Sigmoid colon (tissue), 7 donors: ENCODE data around the gene TMEM59L. TPM values are rescaled to one million over a fixed set of nuclear protein-coding genes. Genes with fewer than 3 reads are reported as not detected.

ENCODE experiments used
- DNase-seq: peaks from one replicate; pipeline ENCODE4 v3.0.0-alpha.2; 2019
- H3K27ac ChIP-seq, 4 donors: fragments of 200-600 bp; sonication (generic); one replicate each; pipeline ENCODE4 v1.5.1; 2016 to 2019; ENCODE audit warnings: mild to moderate bottlenecking in 1 of 4
- H3K27me3 ChIP-seq, 3 donors: fragments of 200-600 bp; sonication (generic); one replicate each; pipeline ENCODE4 v1.5.1; 2019; ENCODE audit warnings: mild to moderate bottlenecking in 1 of 3
- H3K36me3 ChIP-seq, 4 donors: fragments of 200-600 bp; sonication (generic); one replicate each; pipeline ENCODE4 v1.5.1; 2016 to 2019
- H3K4me1 ChIP-seq, 4 donors: fragments of 200-600 bp; sonication (generic); one replicate each; pipeline ENCODE4 v1.5.1; 2017 to 2019
- H3K4me3 ChIP-seq, 4 donors: fragments of 200-600 bp; sonication (generic); one replicate each; pipeline ENCODE4 v1.5.1; 2017 to 2019; ENCODE audit warnings: mild to moderate bottlenecking in 2 of 4, moderate library complexity in 1 of 4
- H3K9me3 ChIP-seq, 4 donors: fragments of 200-600 bp in 3 of 4; sonication (generic) in 3 of 4; one replicate each; pipeline versions ENCODE4 v1.5.1 to v1.6.1; 2013 to 2019
- CTCF ChIP-seq, 4 experiments: fragments of 450-650 bp in 3 of 4; fragments of 200-600 bp in 1 of 4; IDR thresholded peaks; one replicate each; pipeline ENCODE4 v1.5.1; 2016 to 2019; ENCODE audit warnings: antibody characterized with exemption in 4 of 4, mild to moderate bottlenecking in 3 of 4, moderate library complexity in 2 of 4
- EP300 ChIP-seq, 4 donors: sonication (generic); formaldehyde crosslinking; IDR thresholded peaks; one replicate each; pipeline ENCODE4 v1.6.1; 2017; ENCODE audit warnings: antibody characterized with exemption in 4 of 4
- POLR2A ChIP-seq, 2 donors: fragments of 450-650 bp; IDR thresholded peaks; one replicate each; pipeline ENCODE4 v1.6.1; 2016; ENCODE audit warnings: antibody characterized with exemption in 2 of 2, mild to moderate bottlenecking in 2 of 2, moderate library complexity in 2 of 2
- POLR2AphosphoS5 ChIP-seq, 4 donors: sonication (generic); formaldehyde crosslinking; IDR thresholded peaks; one replicate each; pipeline ENCODE4 v1.6.1; 2017; ENCODE audit warnings: antibody characterized with exemption in 4 of 4
- WGBS, 2 donors: extraction: QIAGEN DNeasy Blood & Tissue Kit; methylation state at CpG; one replicate each; pipeline ENCODE4 v1.1.7; 2013; 5-methylcytosine and 5-hydroxymethylcytosine counted together
- intact Hi-C: fragments of 100-400 bp; cut with DNase I; formaldehyde crosslinking; loops from one replicate; pipeline ENCODE4 v1.15.1; 2023
- polyA plus RNA-seq, 3 donors: library from polyadenylated mRNA; stranded (reverse); fragments of 200-250 nt; gene quantifications; one replicate each; pipeline ENCODE4 v1.2.3, GENCODE V29; 2013
- total RNA-seq, 4 donors: library from RNA; depleted of rRNA; stranded (reverse); fragments of >200 nt; gene quantifications; one replicate each; pipeline ENCODE4 v1.1.0, GENCODE V29; 2016
- donor health status: healthy with polysubstance abuse.
- donor health status: Bipolar disorder and iron deficiency.
- donor health status: healthy.

The TMEM59L gene
- total and polyA plus RNA-seq, 7 donors: 0.82 to 6.4 (median 5.0) TPM; not detected in 2

GRCh38 chr19:18617562-18617961 is 4.9 kb downstream of the TMEM59L start:
- H3K4me3 ChIP-seq: no peak overlapping the region
- intact Hi-C loops: no loop called here
- peaks cover 16 to 65% (median 25%) of the 10 kb centered on the region in 3 donors for H3K27me3 ChIP-seq

GRCh38 chr19:18618236-18618635 is 5.6 kb downstream of the TMEM59L start:
- TF ChIP-seq POLR2A (IDR thresholded peaks at IDR 0.05) (no peak), EP300 (IDR thresholded peaks at IDR 0.05) (no peak), CTCF (IDR thresholded peaks at IDR 0.05) (no peak), POLR2AphosphoS5 (IDR thresholded peaks at IDR 0.05) (no peak)
- Histone ChIP-seq H3K27ac (no peak overlapping the region), H3K27me3 (peaks cover 9 to 58% (median 18%) of the 10 kb centered on the region in 3 donors), H3K4me1 (peaks cover 0 to 2% (median under 1%) of the 10 kb centered on the region in 4 donors), H3K4me3 (no peak overlapping the region), H3K9me3 (no peaks in the 10 kb centered on the region), H3K36me3 (no peaks in the 10 kb centered on the region)
- 83 to 94% methylated on average over 13 of the region's 13 CpGs for WGBS, 2 donors
- intact Hi-C loops: no loop called here
- no peak for DNase-seq

More at GRCh38 chr19:18617562-18617961, 4.9 kb downstream of the TMEM59L start:
- H3K9me3 ChIP-seq: no peaks in the 10 kb centered on the region
- peaks cover 0 to 9% (median 8%) of the 10 kb centered on the region in 4 donors for H3K4me1 ChIP-seq
- no peak for TF ChIP-seq EP300 (IDR thresholded peaks at IDR 0.05)
- no peak for TF ChIP-seq POLR2AphosphoS5 (IDR thresholded peaks at IDR 0.05)
- TF ChIP-seq CTCF (IDR thresholded peaks at IDR 0.05): no peak
- TF ChIP-seq POLR2A (IDR thresholded peaks at IDR 0.05): no peak
- DNase-seq: no peak
- no peak overlapping the region for H3K27ac ChIP-seq
- no peaks in the 10 kb centered on the region for H3K36me3 ChIP-seq

- H3K4me3 ChIP-seq: no peak overlapping the region
- WGBS, 2 donors: 85 to 87% methylated on average over 10 of the region's 10 CpGs
- no peaks in the 10 kb centered on the region for H3K36me3 ChIP-seq
- no peaks in the 10 kb centered on the region for H3K9me3 ChIP-seq
- H3K4me1 ChIP-seq: no peaks in the 10 kb centered on the region
- H3K27ac ChIP-seq: no peak overlapping the region
- DNase-seq: no peak
- no peak for TF ChIP-seq CTCF (IDR thresholded peaks at IDR 0.05)
- no peak for TF ChIP-seq EP300 (IDR thresholded peaks at IDR 0.05)
- TF ChIP-seq POLR2A (IDR thresholded peaks at IDR 0.05): no peak
- TF ChIP-seq POLR2AphosphoS5 (IDR thresholded peaks at IDR 0.05): no peak
- intact Hi-C loops: no loop called here
- H3K27me3 ChIP-seq: peaks cover 0 to 37% (median 3%) of the 10 kb centered on the region in 3 donors
These were observed 7.6 kb downstream of the TMEM59L start for GRCh38 chr19:18620311-18620710.

- intact Hi-C loops: no loop called here
- Histone ChIP-seq H3K36me3 (no peaks in the 10 kb centered on the region), H3K27me3 (peaks cover 0 to 31% (median 3%) of the 10 kb centered on the region in 3 donors), H3K4me3 (no peak overlapping the region), H3K4me1 (no peaks in the 10 kb centered on the region), H3K27ac (no peak overlapping the region), H3K9me3 (no peaks in the 10 kb centered on the region)
- no peak for TF ChIP-seq POLR2A (IDR thresholded peaks at IDR 0.05)
- TF ChIP-seq CTCF (IDR thresholded peaks at IDR 0.05): no peak
- TF ChIP-seq EP300 (IDR thresholded peaks at IDR 0.05): no peak
- TF ChIP-seq POLR2AphosphoS5 (IDR thresholded peaks at IDR 0.05): no peak
- DNase-seq: no peak
- WGBS, 2 donors: 36 to 76% methylated on average over 7 of the region's 7 CpGs
These were observed 8.2 kb downstream of the TMEM59L start for GRCh38 chr19:18620902-18621301.

GRCh38 chr19:18626906-18627305 is 14.2 kb downstream of the TMEM59L start:
- WGBS, 2 donors: 68 to 74% methylated on average over 2 of the region's 2 CpGs
- Histone ChIP-seq H3K27me3 (no peaks in the 10 kb centered on the region), H3K9me3 (no peaks in the 10 kb centered on the region), H3K4me3 (no peak overlapping the region), H3K27ac (no peak overlapping the region), H3K36me3 (no peaks in the 10 kb centered on the region), H3K4me1 (no peaks in the 10 kb centered on the region)
- TF ChIP-seq POLR2AphosphoS5 (IDR thresholded peaks at IDR 0.05) (no peak), POLR2A (IDR thresholded peaks at IDR 0.05) (no peak), CTCF (IDR thresholded peaks at IDR 0.05) (no peak), EP300 (IDR thresholded peaks at IDR 0.05) (no peak)
- intact Hi-C loops: no loop called here
- DNase-seq: no peak
